Sigmoid colon (tissue), 4 donors: ENCODE measurements around the gene MYO7A.

Source experiments
- CTCF ChIP-seq, 4 experiments: fragments of 450-650 bp in 3 of 4; fragments of 200-600 bp in 1 of 4; IDR thresholded peaks; one replicate each; pipeline ENCODE4 v1.5.1; 2016 to 2019; ENCODE audit warnings: antibody characterized with exemption in 4 of 4, mild to moderate bottlenecking in 3 of 4, moderate library complexity in 2 of 4
- EP300 ChIP-seq, 4 donors: sonication (generic); formaldehyde crosslinking; IDR thresholded peaks; one replicate each; pipeline ENCODE4 v1.6.1; 2017; ENCODE audit warnings: antibody characterized with exemption in 4 of 4
- POLR2A ChIP-seq, 2 donors: fragments of 450-650 bp; IDR thresholded peaks; one replicate each; pipeline ENCODE4 v1.6.1; 2016; ENCODE audit warnings: antibody characterized with exemption in 2 of 2, mild to moderate bottlenecking in 2 of 2, moderate library complexity in 2 of 2
- POLR2AphosphoS5 ChIP-seq, 4 donors: sonication (generic); formaldehyde crosslinking; IDR thresholded peaks; one replicate each; pipeline ENCODE4 v1.6.1; 2017; ENCODE audit warnings: antibody characterized with exemption in 4 of 4

- no peak for TF ChIP-seq CTCF (IDR thresholded peaks at IDR 0.05)
- TF ChIP-seq POLR2A (IDR thresholded peaks at IDR 0.05), result no peak
- TF ChIP-seq POLR2AphosphoS5 (IDR thresholded peaks at IDR 0.05), result no peak
- TF ChIP-seq EP300 (IDR thresholded peaks at IDR 0.05), result no peak
Measured at GRCh38 chr11:77209663-77210062, 81.6 kb downstream of the MYO7A start.
